Astrocyte of the spinal cord (primary cell): ENCODE measurements around the gene CEACAM16.
"Not testable (repeated sequence)": the region's sequence is repeated elsewhere in the genome, so short reads cannot be mapped to it uniquely, and the experiment has no call there.

Experiments used
- DNase-seq: peaks from one replicate; pipeline ENCODE4 v3.0.0; 2011; ENCODE audit warnings: low read depth, low spot score
- H3K4me3 ChIP-seq: 2 replicates; pipeline ENCODE4 v1.5.1; 2011; ENCODE audit warnings: low read depth, mild to moderate bottlenecking, low read length, moderate library complexity
- CTCF ChIP-seq: IDR thresholded peaks from 2 replicates; pipeline ENCODE4 v1.5.1; 2012; ENCODE audit warnings: low read depth, mild to moderate bottlenecking, low read length, inconsistent platforms
- in situ Hi-C: cut with HindIII; loops from 2 replicates; pipeline ENCODE4 v1.10.0; 2017; ENCODE audit warnings: low sequenced_read_pairs

Gene CEACAM16

DNA sequence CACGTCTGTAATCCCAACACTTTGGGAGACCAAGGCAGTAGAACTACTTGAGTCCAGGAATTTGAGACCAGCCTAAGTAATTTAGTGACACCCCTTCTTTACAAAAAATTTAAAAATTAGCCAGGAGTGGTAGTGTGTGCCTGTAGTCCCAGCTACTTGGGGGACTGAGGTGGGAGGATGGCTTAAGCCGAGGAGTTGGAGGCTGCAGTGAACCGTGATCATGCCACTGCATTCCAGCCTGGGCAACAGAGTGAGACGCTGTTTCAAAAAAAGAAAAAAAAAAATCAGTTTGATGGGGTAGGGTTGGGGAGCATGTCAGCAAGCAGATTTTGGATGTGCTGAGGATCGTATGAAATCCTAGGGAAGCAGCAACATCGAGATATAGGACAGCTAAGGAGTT is 23.4 kb upstream of the CEACAM16 start:
- no peak overlapping the region for H3K4me3 ChIP-seq
- no peak for TF ChIP-seq CTCF
- in situ Hi-C loops = no loop called here
- no peak for DNase-seq

DNA sequence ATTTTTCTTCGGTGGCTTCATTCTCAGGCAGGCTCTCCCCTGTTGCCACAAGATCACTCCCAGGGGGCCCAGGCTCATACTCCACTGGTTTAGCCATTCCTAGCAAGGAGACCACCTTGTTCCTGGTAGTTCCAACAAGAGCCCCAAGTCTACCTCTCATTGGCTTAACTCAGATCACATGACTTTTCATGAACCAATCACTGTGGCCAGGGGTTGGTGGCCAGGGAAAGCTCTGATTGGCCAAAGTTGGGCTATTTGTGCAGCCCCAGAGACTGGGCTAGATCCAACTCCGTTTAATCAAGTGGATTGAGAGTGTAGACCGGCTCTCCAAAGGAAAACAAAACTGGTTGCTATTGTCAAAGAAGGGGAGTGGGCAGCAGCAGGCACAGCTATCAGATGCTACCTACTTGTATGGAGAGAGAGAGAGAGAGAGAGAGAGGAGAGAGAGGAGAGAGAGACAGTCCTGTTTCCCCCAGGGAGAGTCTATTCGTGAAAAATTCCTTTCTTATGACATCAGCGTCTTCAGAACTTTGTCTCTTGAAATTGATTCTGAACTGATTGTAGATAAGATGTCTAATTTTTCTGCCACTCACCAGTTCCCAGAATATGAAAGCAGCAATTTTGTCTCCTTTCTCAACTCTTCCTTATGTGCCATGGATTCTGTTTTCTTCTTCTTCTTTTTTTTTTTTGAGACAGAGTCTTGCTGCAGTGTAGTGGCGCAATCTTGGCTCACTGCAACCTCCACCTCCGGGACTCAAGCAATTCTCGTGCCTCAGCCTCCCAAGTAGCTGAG is 21.7 kb upstream of the CEACAM16 start:
- peak; percentile 61 for DNase-seq
- no peak overlapping the region for H3K4me3 ChIP-seq
- in situ Hi-C loops = no loop called here
- TF ChIP-seq CTCF = no peak

DNA sequence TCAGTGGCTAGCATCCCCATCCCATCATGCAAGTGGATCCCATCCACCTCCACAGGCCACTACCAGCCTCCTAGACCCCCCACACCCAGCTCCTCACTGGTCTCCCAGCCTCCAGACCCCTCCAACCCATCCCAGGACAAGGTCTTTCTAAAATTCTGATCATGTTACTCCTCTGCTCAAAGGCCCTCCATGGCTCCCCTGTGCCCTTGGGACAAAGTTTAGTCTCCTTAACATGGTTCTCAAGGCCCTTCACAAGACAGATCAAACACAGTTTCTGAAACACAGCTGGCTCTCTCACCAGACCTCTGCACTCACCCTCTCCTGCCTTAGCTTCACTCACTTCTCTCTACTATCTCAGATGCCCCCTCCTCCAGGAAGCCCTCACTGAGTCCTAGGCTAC is 18.4 kb upstream of the CEACAM16 start:
- in situ Hi-C loops = no loop called here
- TF ChIP-seq CTCF = no peak
- DNase-seq = no peak
- no peak overlapping the region for H3K4me3 ChIP-seq

GRCh38 chr19:44681992-44682790 is 16.8 kb upstream of the CEACAM16 start:
- DNase-seq = no peak
- no peak overlapping the region for H3K4me3 ChIP-seq
- no peak for TF ChIP-seq CTCF
- in situ Hi-C loops = no loop called here

DNA sequence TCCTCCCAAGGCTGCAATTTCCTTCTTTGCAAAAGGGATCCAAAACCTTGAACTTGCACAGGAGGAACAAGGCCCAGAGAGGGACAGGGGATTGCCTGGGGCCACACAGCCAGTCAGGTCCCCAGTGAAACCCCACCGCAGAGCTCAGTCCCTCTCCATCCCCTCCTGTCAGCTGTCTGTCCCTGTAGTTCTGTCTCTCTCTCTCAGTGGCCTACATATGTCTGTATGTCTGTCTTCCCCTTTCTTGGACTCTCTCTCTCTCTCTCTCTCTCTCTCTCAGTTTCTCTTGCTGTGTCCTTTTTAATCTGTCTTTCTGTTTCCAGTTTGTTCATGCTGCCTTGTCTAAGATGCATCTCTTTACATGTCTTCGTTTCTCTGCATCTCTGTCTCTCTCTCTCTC is 16.1 kb upstream of the CEACAM16 start:
- no peak overlapping the region for H3K4me3 ChIP-seq
- TF ChIP-seq CTCF = no peak
- no peak for DNase-seq
- in situ Hi-C loops = no loop called here

DNA sequence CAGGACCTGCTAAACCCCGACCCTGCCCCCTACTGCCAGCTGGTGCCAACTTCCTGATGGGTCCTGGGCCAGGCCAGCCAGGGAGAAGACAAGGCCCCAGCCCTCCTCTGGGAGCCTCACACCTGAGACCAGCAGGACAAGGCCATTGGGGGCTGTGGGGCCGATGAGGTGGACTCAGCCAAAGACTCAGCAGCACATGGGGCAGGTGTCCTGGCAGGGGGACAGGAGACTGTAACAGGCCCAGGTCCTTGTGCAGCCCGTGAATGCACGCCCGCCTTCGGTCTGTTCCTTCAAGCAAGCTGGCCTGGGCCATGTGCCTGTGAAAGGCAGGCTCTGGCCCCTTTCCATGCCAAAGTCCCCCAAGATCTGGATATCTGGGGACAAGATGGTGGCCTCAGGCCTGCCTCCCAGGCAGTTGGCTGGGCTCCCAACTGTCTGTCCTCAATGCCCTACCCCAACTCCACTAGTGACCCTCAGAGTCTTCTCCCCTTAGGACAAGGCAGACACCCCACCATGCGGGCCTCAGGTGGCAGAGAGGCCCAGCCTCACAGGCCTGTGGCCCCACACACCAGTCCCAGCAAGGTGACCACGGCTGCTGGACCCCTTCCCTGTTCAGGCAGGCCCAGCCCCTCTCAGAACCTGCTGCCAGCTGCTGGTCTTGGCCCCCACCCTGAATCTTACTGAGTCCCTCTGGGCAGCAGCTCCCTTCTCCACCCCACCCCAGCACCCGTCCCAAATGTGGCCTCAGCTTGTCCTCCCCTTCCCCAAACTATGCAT is 15.3 kb upstream of the CEACAM16 start:
- in situ Hi-C loops = no loop called here
- H3K4me3 ChIP-seq = no peak overlapping the region
- TF ChIP-seq CTCF = no peak
- no peak for DNase-seq

DNA sequence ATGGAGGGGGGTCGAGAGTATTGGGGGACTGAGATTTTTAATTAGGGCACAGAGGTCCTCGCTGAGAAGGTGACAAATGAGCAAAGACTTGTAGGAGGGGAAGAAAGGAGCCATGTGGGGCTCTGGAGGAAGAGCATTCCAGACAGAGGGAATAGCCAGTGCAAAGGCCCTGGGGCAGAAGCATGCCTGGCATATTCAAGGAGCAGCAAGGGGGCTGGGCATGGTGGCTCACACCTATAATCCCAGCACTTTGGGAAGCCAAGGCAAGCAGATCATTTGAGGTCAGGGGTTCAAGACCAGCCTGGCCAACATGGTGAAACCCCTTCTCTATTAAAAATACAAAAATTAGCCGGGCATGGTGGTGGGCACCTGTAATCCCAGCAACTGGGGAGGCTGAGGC is 14.6 kb upstream of the CEACAM16 start:
- in situ Hi-C loops, DNase-seq, H3K4me3 ChIP-seq: not testable (repeated sequence)
